Endothelial cell of umbilical vein (primary cell): ENCODE data around the gene NUP155.

Experiments
- EZH2 ChIP-seq: IDR thresholded peaks from 2 replicates; pipeline ENCODE4 v1.6.1; 2012; ENCODE audit warnings: borderline replicate concordance, low read depth, mild to moderate bottlenecking, moderate library complexity, low read length, inconsistent platforms; ENCODE audit not compliant: severe bottlenecking
- FOS ChIP-seq: IDR thresholded peaks from 2 replicates; pipeline ENCODE4 v1.6.1; 2011; ENCODE audit warnings: mild to moderate bottlenecking, low read length, moderate library complexity, borderline replicate concordance; ENCODE audit not compliant: insufficient read depth
- GATA2 ChIP-seq: IDR thresholded peaks from 2 replicates; pipeline ENCODE4 v1.7.0; 2011; ENCODE audit warnings: low read depth, mild to moderate bottlenecking, moderate library complexity, mixed read lengths, low read length; ENCODE audit not compliant: insufficient read length, insufficient read depth
- JUN ChIP-seq: IDR thresholded peaks from 2 replicates; pipeline ENCODE4 v1.6.1; 2011; ENCODE audit warnings: borderline replicate concordance, low read depth; ENCODE audit not compliant: insufficient read length, insufficient read depth
- MYC ChIP-seq: IDR thresholded peaks from one replicate; pipeline ENCODE4 v1.6.1; 2011; ENCODE audit warnings: mild to moderate bottlenecking, low read depth, low read length
- POLR2A ChIP-seq: IDR thresholded peaks from 2 replicates; pipeline ENCODE4 v1.6.1; 2012; ENCODE audit warnings: low read depth, mild to moderate bottlenecking, control low read depth, low read length
- POLR2AphosphoS5 ChIP-seq: IDR thresholded peaks from 2 replicates; pipeline ENCODE4 v1.6.1; 2012; ENCODE audit warnings: low read depth, mild to moderate bottlenecking, control low read depth, low read length, moderate library complexity; ENCODE audit not compliant: insufficient read depth
- TF ChIP-seq, protein P1 (sequence below), 2 donors: IDR thresholded peaks; 1 replicate in 1 of 2; 2 replicates in 1 of 2; pipeline ENCODE4 v1.5.1; 2011; ENCODE audit warnings: low read length in 2 of 2, mild to moderate bottlenecking in 2 of 2, moderate library complexity in 2 of 2, control low read depth in 1 of 2, inconsistent platforms in 1 of 2, low read depth in 1 of 2; ENCODE audit not compliant: insufficient read depth in 1 of 2; ENCODE audit errors: extremely low read depth in 1 of 2
- TF ChIP-seq, protein P2 (sequence below): IDR thresholded peaks from 2 replicates; pipeline ENCODE4 v1.6.1; 2011; ENCODE audit not compliant: insufficient read depth, insufficient read length

DNA sequence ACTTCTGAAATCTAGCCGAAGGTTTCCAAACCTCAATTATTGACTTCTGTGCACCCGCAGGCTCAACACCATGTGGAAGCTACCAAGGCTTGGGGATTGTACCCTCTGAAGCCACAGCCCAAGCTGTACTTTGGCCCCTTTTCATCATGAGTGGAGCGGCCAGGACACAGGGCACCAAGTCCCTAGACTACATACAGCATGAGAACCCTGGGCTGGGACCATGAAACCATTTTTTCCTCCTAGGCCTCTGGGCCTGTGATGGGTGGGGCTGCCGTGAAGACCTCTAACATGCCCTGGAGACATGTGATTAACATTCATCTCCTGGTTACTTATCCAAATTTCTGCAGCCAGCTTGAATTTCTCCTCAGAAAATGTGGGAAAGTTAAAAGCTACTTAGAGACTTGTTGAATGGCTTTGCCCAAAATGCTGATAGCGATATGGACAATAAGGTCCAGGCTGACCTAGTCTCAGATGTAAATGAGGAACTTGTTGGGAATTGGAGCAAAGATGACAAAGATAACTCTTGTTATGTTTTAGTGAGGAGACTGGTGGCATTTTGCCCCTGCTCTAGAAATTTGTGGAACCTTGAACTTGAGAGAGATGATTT is 87.6 kb downstream of the NUP155 start:
- TF ChIP-seq EZH2 (no peak), POLR2A (no peak), JUN (no peak), POLR2AphosphoS5 (no peak), FOS (no peak), MYC (no peak), GATA2 (no peak)
- TF ChIP-seq, protein P1, sequence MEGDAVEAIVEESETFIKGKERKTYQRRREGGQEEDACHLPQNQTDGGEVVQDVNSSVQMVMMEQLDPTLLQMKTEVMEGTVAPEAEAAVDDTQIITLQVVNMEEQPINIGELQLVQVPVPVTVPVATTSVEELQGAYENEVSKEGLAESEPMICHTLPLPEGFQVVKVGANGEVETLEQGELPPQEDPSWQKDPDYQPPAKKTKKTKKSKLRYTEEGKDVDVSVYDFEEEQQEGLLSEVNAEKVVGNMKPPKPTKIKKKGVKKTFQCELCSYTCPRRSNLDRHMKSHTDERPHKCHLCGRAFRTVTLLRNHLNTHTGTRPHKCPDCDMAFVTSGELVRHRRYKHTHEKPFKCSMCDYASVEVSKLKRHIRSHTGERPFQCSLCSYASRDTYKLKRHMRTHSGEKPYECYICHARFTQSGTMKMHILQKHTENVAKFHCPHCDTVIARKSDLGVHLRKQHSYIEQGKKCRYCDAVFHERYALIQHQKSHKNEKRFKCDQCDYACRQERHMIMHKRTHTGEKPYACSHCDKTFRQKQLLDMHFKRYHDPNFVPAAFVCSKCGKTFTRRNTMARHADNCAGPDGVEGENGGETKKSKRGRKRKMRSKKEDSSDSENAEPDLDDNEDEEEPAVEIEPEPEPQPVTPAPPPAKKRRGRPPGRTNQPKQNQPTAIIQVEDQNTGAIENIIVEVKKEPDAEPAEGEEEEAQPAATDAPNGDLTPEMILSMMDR (IDR thresholded peaks at IDR 0.05; ENCODE audit: extremely low read depth in 1 of 2, insufficient read depth in 1 of 2, low read depth in 1 of 2, low read length in 2 of 2): no peak
- TF ChIP-seq, protein P2, sequence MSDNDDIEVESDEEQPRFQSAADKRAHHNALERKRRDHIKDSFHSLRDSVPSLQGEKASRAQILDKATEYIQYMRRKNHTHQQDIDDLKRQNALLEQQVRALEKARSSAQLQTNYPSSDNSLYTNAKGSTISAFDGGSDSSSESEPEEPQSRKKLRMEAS: no peak
